ENCODE data around the gene OPA3. TPM values are rescaled to one million over a fixed set of nuclear protein-coding genes. Genes with fewer than 3 reads are reported as not detected.

OPA3 gene
- total RNA-seq, 1 experiment from 2014 or later: 10.1 TPM

DNA sequence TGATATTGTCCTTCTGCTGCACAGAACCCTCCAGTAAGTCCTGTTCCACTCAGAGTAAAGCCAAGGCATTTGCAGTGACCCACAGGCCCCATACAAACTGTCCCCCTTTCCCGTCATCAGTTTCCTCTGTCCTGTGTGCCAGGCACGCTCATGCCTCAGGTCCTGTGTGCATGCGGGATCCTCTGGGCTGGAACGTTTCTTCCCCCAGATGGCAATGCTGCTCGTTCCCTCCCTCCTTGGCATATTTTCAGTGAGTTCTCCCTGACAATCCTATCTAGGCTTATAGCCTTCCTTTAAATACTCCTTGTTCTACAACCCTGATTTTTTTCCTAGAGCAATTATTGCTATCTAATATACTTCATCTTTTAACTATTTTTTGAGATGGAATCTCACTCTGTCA is 5.7 kb downstream of the OPA3 start (continued):
- TF ChIP-seq, protein P1, sequence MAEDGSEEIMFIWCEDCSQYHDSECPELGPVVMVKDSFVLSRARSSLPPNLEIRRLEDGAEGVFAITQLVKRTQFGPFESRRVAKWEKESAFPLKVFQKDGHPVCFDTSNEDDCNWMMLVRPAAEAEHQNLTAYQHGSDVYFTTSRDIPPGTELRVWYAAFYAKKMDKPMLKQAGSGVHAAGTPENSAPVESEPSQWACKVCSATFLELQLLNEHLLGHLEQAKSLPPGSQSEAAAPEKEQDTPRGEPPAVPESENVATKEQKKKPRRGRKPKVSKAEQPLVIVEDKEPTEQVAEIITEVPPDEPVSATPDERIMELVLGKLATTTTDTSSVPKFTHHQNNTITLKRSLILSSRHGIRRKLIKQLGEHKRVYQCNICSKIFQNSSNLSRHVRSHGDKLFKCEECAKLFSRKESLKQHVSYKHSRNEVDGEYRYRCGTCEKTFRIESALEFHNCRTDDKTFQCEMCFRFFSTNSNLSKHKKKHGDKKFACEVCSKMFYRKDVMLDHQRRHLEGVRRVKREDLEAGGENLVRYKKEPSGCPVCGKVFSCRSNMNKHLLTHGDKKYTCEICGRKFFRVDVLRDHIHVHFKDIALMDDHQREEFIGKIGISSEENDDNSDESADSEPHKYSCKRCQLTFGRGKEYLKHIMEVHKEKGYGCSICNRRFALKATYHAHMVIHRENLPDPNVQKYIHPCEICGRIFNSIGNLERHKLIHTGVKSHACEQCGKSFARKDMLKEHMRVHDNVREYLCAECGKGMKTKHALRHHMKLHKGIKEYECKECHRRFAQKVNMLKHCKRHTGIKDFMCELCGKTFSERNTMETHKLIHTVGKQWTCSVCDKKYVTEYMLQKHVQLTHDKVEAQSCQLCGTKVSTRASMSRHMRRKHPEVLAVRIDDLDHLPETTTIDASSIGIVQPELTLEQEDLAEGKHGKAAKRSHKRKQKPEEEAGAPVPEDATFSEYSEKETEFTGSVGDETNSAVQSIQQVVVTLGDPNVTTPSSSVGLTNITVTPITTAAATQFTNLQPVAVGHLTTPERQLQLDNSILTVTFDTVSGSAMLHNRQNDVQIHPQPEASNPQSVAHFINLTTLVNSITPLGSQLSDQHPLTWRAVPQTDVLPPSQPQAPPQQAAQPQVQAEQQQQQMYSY (CRISPR knock-in tag; IDR thresholded peaks at IDR 0.05): no peak
- TF ChIP-seq, protein P2, sequence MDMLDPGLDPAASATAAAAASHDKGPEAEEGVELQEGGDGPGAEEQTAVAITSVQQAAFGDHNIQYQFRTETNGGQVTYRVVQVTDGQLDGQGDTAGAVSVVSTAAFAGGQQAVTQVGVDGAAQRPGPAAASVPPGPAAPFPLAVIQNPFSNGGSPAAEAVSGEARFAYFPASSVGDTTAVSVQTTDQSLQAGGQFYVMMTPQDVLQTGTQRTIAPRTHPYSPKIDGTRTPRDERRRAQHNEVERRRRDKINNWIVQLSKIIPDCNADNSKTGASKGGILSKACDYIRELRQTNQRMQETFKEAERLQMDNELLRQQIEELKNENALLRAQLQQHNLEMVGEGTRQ (CRISPR knock-in tag; IDR thresholded peaks at IDR 0.05): no peak
- TF ChIP-seq, protein P3, sequence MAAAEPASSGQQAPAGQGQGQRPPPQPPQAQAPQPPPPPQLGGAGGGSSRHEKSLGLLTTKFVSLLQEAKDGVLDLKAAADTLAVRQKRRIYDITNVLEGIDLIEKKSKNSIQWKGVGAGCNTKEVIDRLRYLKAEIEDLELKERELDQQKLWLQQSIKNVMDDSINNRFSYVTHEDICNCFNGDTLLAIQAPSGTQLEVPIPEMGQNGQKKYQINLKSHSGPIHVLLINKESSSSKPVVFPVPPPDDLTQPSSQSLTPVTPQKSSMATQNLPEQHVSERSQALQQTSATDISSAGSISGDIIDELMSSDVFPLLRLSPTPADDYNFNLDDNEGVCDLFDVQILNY (CRISPR knock-in tag; IDR thresholded peaks at IDR 0.05): no peak
- no peak for TF ChIP-seq ZNF396 (CRISPR knock-in tag; IDR thresholded peaks at IDR 0.05; ENCODE audit: borderline replicate concordance)
- TF ChIP-seq HMGA2 (CRISPR knock-in tag; IDR thresholded peaks at IDR 0.05): no peak
- no peak for TF ChIP-seq NFATC4 (CRISPR knock-in tag; IDR thresholded peaks at IDR 0.05)
- TF ChIP-seq OVOL2 (CRISPR knock-in tag; IDR thresholded peaks at IDR 0.05; ENCODE audit: borderline replicate concordance): no peak
- TF ChIP-seq, protein P4, sequence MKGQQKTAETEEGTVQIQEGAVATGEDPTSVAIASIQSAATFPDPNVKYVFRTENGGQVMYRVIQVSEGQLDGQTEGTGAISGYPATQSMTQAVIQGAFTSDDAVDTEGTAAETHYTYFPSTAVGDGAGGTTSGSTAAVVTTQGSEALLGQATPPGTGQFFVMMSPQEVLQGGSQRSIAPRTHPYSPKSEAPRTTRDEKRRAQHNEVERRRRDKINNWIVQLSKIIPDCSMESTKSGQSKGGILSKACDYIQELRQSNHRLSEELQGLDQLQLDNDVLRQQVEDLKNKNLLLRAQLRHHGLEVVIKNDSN (CRISPR knock-in tag; IDR thresholded peaks at IDR 0.05): no peak
- no peak for TF ChIP-seq ZNF671 (CRISPR knock-in tag; IDR thresholded peaks at IDR 0.05)
- no peak for TF ChIP-seq MXD4 (CRISPR knock-in tag; IDR thresholded peaks at IDR 0.05; ENCODE audit: borderline replicate concordance)

DNA sequence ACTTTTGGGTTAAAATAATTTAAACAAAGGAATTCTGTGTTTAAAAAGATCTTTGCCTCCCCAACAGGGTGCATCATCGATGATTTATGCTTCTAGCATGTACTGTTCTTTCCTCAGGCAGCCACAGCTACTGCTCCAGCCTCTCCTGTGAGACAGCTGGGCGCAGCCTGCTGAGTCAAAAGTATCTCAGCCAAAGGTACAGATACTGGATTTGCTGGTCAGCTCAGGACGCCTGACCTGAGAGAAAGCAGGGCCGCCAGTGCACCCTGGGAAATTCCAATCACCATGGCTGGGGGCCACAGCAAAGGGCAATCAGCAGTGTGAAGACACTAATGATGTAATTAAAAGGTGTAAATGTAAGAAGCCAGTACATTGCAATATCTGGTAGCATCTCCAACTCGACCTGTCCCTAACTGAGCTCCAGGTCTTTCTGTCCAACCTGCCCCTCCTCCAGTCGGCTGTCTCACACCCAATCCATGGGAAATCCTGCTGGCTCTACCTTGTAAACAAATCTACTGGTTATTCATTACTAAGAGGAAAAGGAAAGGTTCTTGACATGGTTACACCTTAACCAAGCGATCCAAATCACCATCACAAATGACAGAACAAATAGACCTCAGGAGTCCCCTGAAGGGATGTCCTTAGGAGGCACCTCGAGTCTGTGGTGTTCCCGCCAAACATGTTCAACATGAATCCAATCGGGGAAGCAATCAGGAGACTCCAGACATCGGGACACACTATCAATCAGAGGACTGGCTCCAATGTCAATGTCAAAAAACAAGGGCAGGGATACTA is 7.3 kb downstream of the OPA3 start:
- H3K36me3 Mint-ChIP-seq: no peaks in the 10 kb centered on the region
- ChIA-PET POLR2A (no interaction called here), CTCF (interaction anchor here (1.3 to 2.4 kb wide), 3 partner anchors 14 to 64 kb away, joined by 6 to 16 read pairs (median 12); no protein-coding TSS in a partner anchor)
- H3K4me1 Mint-ChIP-seq: peaks cover 25% of the 10 kb centered on the region
- H3K9me3 Mint-ChIP-seq: no peaks in the 10 kb centered on the region
- DNase-seq (ENCODE audit: low spot score): no peak
- ATAC-seq: peak; percentile 83
- H3K4me3 Mint-ChIP-seq: peak overlapping the region; percentile 20
- H3K27me3 Mint-ChIP-seq (ENCODE audit: low read depth): no peaks in the 10 kb centered on the region
- TF ChIP-seq SMAD4 (CRISPR knock-in tag; IDR thresholded peaks at IDR 0.05) (no peak), CREM (CRISPR knock-in tag; IDR thresholded peaks at IDR 0.05) (no peak), NR1H2 (CRISPR knock-in tag; IDR thresholded peaks at IDR 0.05) (no peak), ZNF317 (CRISPR knock-in tag; IDR thresholded peaks at IDR 0.05; ENCODE audit: borderline replicate concordance, low read depth) (no peak), CREB1 (CRISPR knock-in tag; IDR thresholded peaks at IDR 0.05) (no peak)
- TF ChIP-seq, protein P5, sequence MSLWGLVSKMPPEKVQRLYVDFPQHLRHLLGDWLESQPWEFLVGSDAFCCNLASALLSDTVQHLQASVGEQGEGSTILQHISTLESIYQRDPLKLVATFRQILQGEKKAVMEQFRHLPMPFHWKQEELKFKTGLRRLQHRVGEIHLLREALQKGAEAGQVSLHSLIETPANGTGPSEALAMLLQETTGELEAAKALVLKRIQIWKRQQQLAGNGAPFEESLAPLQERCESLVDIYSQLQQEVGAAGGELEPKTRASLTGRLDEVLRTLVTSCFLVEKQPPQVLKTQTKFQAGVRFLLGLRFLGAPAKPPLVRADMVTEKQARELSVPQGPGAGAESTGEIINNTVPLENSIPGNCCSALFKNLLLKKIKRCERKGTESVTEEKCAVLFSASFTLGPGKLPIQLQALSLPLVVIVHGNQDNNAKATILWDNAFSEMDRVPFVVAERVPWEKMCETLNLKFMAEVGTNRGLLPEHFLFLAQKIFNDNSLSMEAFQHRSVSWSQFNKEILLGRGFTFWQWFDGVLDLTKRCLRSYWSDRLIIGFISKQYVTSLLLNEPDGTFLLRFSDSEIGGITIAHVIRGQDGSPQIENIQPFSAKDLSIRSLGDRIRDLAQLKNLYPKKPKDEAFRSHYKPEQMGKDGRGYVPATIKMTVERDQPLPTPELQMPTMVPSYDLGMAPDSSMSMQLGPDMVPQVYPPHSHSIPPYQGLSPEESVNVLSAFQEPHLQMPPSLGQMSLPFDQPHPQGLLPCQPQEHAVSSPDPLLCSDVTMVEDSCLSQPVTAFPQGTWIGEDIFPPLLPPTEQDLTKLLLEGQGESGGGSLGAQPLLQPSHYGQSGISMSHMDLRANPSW (CRISPR knock-in tag; conservative IDR thresholded peaks at IDR 0.05; ENCODE audit: low read depth): no peak
- TF ChIP-seq, protein P6, sequence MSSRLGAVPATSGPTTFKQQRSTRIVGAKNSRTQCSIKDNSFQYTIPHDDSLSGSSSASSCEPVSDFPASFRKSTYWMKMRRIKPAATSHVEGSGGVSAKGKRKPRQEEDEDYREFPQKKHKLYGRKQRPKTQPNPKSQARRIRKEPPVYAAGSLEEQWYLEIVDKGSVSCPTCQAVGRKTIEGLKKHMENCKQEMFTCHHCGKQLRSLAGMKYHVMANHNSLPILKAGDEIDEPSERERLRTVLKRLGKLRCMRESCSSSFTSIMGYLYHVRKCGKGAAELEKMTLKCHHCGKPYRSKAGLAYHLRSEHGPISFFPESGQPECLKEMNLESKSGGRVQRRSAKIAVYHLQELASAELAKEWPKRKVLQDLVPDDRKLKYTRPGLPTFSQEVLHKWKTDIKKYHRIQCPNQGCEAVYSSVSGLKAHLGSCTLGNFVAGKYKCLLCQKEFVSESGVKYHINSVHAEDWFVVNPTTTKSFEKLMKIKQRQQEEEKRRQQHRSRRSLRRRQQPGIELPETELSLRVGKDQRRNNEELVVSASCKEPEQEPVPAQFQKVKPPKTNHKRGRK (CRISPR knock-in tag; IDR thresholded peaks at IDR 0.05; ENCODE audit: borderline replicate concordance): no peak
- TF ChIP-seq, protein P1 (CRISPR knock-in tag; IDR thresholded peaks at IDR 0.05): no peak
- peak overlapping the region; percentile 91 for H3K27ac Mint-ChIP-seq

All from WTC11 (cell line).